Measurements from ENCODE around the gene CD74. TPM values are rescaled to one million over a fixed set of nuclear protein-coding genes. Genes with fewer than 3 reads are reported as not detected.
A peak's percentile ranks its signal among the peaks of the same experiment; 100 is the strongest.

Gene CD74
- total RNA-seq, 3 donors from 2014 or later = 382 to 393 (median 392) TPM

DNA sequence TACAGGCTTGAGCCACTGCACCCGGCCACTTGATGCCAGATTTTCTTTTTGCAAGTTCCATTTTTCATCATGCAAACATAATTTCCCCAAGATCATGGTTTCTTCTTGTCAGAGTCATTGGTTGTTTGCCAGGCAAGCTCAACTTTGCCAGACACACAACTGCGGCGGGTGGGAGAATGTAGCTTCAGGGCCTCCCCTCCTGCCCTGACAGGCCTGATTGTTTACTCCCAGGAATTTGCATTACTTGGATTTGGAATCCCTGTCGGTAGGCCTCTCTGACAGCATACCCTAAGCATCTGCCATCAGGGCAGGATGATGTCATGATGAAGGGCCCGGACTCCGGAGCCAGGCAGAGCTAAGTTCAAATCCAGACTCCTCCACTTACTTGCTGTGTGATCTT is 21.8 kb upstream of the CD74 start:
- no peak overlapping the region for H3K27ac ChIP-seq
- H3K4me1 ChIP-seq = no peaks in the 10 kb centered on the region
- no peaks in the 10 kb centered on the region for H3K36me3 ChIP-seq
- no peak overlapping the region for H3K4me3 ChIP-seq
- intact Hi-C loops (cut with DNase I; ENCODE audit: low total_unique reads) = loop anchor here (5.0 kb wide), 1 partner anchor 553 kb away; no protein-coding TSS in a partner anchor
- no peaks in the 10 kb centered on the region for H3K27me3 ChIP-seq
- DNase-seq (ENCODE audit: low spot score in 2 of 2) = peak in 1 of 2 donors; percentile 77
- no peaks in the 10 kb centered on the region for H3K9me3 ChIP-seq
- TF ChIP-seq POLR2AphosphoS5 (IDR thresholded peaks at IDR 0.05) (no peak), POLR2A (IDR thresholded peaks at IDR 0.05) (no peak)
- TF ChIP-seq, protein P1, sequence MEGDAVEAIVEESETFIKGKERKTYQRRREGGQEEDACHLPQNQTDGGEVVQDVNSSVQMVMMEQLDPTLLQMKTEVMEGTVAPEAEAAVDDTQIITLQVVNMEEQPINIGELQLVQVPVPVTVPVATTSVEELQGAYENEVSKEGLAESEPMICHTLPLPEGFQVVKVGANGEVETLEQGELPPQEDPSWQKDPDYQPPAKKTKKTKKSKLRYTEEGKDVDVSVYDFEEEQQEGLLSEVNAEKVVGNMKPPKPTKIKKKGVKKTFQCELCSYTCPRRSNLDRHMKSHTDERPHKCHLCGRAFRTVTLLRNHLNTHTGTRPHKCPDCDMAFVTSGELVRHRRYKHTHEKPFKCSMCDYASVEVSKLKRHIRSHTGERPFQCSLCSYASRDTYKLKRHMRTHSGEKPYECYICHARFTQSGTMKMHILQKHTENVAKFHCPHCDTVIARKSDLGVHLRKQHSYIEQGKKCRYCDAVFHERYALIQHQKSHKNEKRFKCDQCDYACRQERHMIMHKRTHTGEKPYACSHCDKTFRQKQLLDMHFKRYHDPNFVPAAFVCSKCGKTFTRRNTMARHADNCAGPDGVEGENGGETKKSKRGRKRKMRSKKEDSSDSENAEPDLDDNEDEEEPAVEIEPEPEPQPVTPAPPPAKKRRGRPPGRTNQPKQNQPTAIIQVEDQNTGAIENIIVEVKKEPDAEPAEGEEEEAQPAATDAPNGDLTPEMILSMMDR (IDR thresholded peaks at IDR 0.05) = no peak

DNA sequence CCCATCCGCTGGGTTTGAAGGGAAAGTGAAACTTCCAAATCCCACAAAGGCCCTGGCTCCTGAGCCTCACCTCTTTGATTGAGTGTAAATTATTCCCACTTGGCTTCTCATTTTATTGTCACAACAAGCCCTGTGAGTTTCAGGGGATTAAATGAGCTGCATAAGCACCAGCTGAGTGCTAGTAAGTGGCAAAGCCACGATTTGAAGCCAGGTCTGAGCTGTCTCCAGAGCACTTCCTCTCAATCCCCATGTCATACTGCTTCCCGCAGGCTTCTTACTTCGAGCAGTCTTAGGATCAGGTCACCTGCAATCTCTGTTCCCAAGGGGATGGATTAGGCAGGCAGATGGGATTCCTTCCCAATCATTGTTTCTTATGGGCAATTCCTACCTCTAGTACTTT is 18.9 kb upstream of the CD74 start:
- Histone ChIP-seq H3K4me1 (no peaks in the 10 kb centered on the region), H3K9me3 (no peaks in the 10 kb centered on the region), H3K36me3 (no peaks in the 10 kb centered on the region), H3K4me3 (no peak overlapping the region), H3K27me3 (no peaks in the 10 kb centered on the region), H3K27ac (no peak overlapping the region)
- DNase-seq (ENCODE audit: low spot score in 2 of 2) = no peak
- intact Hi-C loops (cut with DNase I; ENCODE audit: low total_unique reads) = loop anchor here (5.0 kb wide), 1 partner anchor 556 kb away; no protein-coding TSS in a partner anchor
- no peak for TF ChIP-seq POLR2A (IDR thresholded peaks at IDR 0.05)
- TF ChIP-seq, protein P1 (IDR thresholded peaks at IDR 0.05) = no peak
- no peak for TF ChIP-seq POLR2AphosphoS5 (IDR thresholded peaks at IDR 0.05)

DNA sequence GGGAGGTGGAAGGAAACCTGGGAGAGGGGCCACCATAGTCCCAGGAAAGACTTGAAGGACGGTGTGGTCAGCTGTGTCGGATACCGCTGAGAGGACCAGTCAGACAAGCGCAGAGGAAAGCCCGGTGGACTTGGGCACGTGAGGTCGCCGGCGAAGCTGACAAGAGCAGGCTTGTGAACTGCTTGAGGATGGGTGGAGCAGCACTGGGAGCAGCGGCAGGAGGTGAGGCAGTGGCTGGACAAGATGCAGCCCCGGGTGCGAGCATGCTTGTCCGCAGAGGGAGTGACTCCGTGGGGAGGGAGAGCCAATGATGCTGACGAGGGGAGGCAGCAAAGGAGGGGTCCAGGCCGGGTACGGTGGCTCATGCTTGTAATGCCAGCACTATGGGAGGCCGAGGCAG is 18.3 kb upstream of the CD74 start:
- Histone ChIP-seq H3K9me3 (no peaks in the 10 kb centered on the region), H3K4me1 (no peaks in the 10 kb centered on the region), H3K4me3 (no peak overlapping the region), H3K27me3 (no peaks in the 10 kb centered on the region), H3K27ac (no peak overlapping the region), H3K36me3 (no peaks in the 10 kb centered on the region)
- DNase-seq (ENCODE audit: low spot score in 2 of 2) = no peak
- no peak for TF ChIP-seq POLR2A (IDR thresholded peaks at IDR 0.05)
- TF ChIP-seq, protein P1 (IDR thresholded peaks at IDR 0.05) = no peak
- no peak for TF ChIP-seq POLR2AphosphoS5 (IDR thresholded peaks at IDR 0.05)
- intact Hi-C loops (cut with DNase I; ENCODE audit: low total_unique reads) = loop anchor here (5.0 kb wide), 1 partner anchor 556 kb away; no protein-coding TSS in a partner anchor

DNA sequence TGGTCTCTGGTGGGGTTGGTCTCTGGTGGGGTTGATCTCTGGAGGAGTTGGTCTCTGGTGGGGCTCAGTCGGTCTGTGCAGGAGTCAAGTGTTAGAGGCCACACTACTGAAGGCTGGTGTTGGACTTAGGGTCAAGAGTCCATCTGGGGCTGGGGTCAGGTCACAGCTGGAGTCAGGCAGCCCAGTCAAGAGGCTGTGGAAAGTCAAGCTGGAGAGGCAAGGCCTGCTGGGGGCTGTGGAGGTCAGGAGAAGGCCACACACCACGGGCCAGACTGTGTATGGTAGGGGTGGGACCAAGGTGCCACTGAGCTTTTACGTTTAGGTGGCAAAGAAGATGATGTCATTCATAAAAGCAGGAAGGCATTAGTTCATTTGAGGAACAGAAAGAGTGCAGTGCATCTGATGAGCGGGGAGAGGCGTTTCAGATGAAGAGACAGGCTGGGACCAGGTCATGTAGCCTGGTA is 16.7 kb upstream of the CD74 start:
- DNase-seq (ENCODE audit: low spot score in 2 of 2) = no peak
- Histone ChIP-seq H3K27ac (peak overlapping the region in 1 of 2 donors; percentile 71), H3K4me3 (no peak overlapping the region), H3K4me1 (no peaks in the 10 kb centered on the region), H3K27me3 (no peaks in the 10 kb centered on the region), H3K9me3 (no peaks in the 10 kb centered on the region), H3K36me3 (no peaks in the 10 kb centered on the region)
- TF ChIP-seq POLR2A (IDR thresholded peaks at IDR 0.05) = no peak
- TF ChIP-seq POLR2AphosphoS5 (IDR thresholded peaks at IDR 0.05) = no peak
- TF ChIP-seq, protein P1 (IDR thresholded peaks at IDR 0.05) = no peak
- intact Hi-C loops (cut with DNase I; ENCODE audit: low total_unique reads) = no loop called here

DNA sequence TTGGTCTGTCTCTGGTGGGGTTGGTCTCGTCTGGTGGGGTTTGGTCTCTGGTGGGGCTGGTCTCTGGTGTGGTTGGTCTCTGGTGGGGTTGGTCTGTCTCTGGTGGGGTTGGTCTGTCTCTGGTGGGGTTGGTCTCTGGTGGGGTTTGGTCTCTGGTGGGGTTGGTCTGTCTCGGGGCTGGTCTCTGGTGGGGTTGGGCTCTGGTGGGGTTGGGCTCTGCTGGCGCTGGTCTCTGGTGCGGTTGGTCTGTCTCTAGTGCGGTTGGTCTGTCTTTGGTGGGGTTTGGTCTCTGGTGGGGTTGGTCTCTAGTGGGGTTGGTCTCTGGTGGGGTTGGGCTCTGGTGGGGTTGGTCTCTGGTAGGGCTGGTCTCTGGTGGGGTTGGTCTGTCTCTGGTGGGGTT is 16.3 kb upstream of the CD74 start:
- Histone ChIP-seq H3K27ac (peak overlapping the region in 1 of 2 donors; percentile 71), H3K9me3 (no peaks in the 10 kb centered on the region), H3K4me3 (no peak overlapping the region), H3K4me1 (no peaks in the 10 kb centered on the region), H3K27me3 (no peaks in the 10 kb centered on the region), H3K36me3 (no peaks in the 10 kb centered on the region)
- TF ChIP-seq POLR2AphosphoS5 (IDR thresholded peaks at IDR 0.05) = no peak
- no peak for TF ChIP-seq POLR2A (IDR thresholded peaks at IDR 0.05)
- TF ChIP-seq, protein P1 (IDR thresholded peaks at IDR 0.05) = no peak
- DNase-seq (ENCODE audit: low spot score in 2 of 2) = no peak
- intact Hi-C loops (cut with DNase I; ENCODE audit: low total_unique reads) = no loop called here

All from breast epithelium (tissue), 4 donors.